HEK293 (cell line): ENCODE measurements around the gene ARID3B.

Experiments used
- ATF2 ChIP-seq: fragments of 450-650 bp; formaldehyde crosslinking; IDR thresholded peaks from 2 replicates; pipeline ENCODE4 v1.5.1; 2016; ENCODE audit warnings: missing biosample characterization, missing genetic modification characterization, low read depth
- GFI1B ChIP-seq: fragments of 450-650 bp; formaldehyde crosslinking; IDR thresholded peaks from 2 replicates; pipeline ENCODE4 v1.5.1; 2016; ENCODE audit warnings: missing biosample characterization, missing genetic modification characterization
- HOXA7 ChIP-seq: sonication (generic); formaldehyde crosslinking; IDR thresholded peaks from 2 replicates; pipeline ENCODE4 v1.8.1; 2022; ENCODE audit warnings: missing genetic modification reagents, borderline replicate concordance
- KLF1 ChIP-seq: fragments of 450-650 bp; formaldehyde crosslinking; IDR thresholded peaks from 2 replicates; pipeline ENCODE4 v1.5.1; 2016; ENCODE audit warnings: missing biosample characterization, missing genetic modification characterization
- PATZ1 ChIP-seq: fragments of 450-650 bp; formaldehyde crosslinking; IDR thresholded peaks from 2 replicates; pipeline ENCODE4 v1.5.1; 2016; ENCODE audit warnings: missing biosample characterization, missing genetic modification characterization
- REST ChIP-seq: fragments of 450-650 bp; formaldehyde crosslinking; IDR thresholded peaks from 2 replicates; pipeline ENCODE4 v1.5.1; 2016; ENCODE audit warnings: missing biosample characterization, missing genetic modification characterization
- SP3 ChIP-seq: fragments of 450-650 bp; formaldehyde crosslinking; IDR thresholded peaks from 2 replicates; pipeline ENCODE4 v1.5.1; 2016; ENCODE audit warnings: missing biosample characterization, missing genetic modification characterization
- ZBTB11 ChIP-seq: fragments of 450-650 bp; formaldehyde crosslinking; conservative IDR thresholded peaks from 2 replicates; pipeline ENCODE4 v1.5.1; 2016; ENCODE audit warnings: low read depth, missing biosample characterization, missing genetic modification characterization
- ZNF138 ChIP-seq: fragments of 450-650 bp; formaldehyde crosslinking; IDR thresholded peaks from 2 replicates; pipeline ENCODE4 v1.5.1; 2016; ENCODE audit warnings: missing biosample characterization, missing genetic modification characterization, borderline replicate concordance
- ZNF157 ChIP-seq: fragments of 450-650 bp; formaldehyde crosslinking; IDR thresholded peaks from 2 replicates; pipeline ENCODE4 v1.5.1; 2016; ENCODE audit warnings: missing biosample characterization, missing genetic modification characterization
- ZNF211 ChIP-seq: fragments of 450-650 bp; formaldehyde crosslinking; IDR thresholded peaks from 2 replicates; pipeline ENCODE4 v1.5.1; 2016; ENCODE audit warnings: low read depth, missing biosample characterization, missing genetic modification characterization
- ZNF24 ChIP-seq: fragments of 450-650 bp; formaldehyde crosslinking; IDR thresholded peaks from 2 replicates; pipeline ENCODE4 v1.5.1; 2016; ENCODE audit warnings: missing biosample characterization, missing genetic modification characterization
- ZNF280C ChIP-seq: fragments of 450-650 bp; formaldehyde crosslinking; IDR thresholded peaks from 2 replicates; pipeline ENCODE4 v1.5.1; 2016; ENCODE audit warnings: missing biosample characterization, missing genetic modification characterization
- ZNF354C ChIP-seq: fragments of 450-650 bp; formaldehyde crosslinking; IDR thresholded peaks from 2 replicates; pipeline ENCODE4 v1.5.1; 2016; ENCODE audit warnings: missing biosample characterization, missing genetic modification characterization, low read depth, borderline replicate concordance
- ZNF398 ChIP-seq: fragments of 450-650 bp; formaldehyde crosslinking; IDR thresholded peaks from 2 replicates; pipeline ENCODE4 v1.5.1; 2017; ENCODE audit warnings: missing biosample characterization, missing genetic modification characterization
- ZNF473 ChIP-seq: fragments of 450-650 bp; formaldehyde crosslinking; IDR thresholded peaks from 2 replicates; pipeline ENCODE4 v1.5.1; 2017; ENCODE audit warnings: missing biosample characterization, missing genetic modification characterization
- ZNF529 ChIP-seq: fragments of 450-650 bp; formaldehyde crosslinking; IDR thresholded peaks from 2 replicates; pipeline ENCODE4 v1.5.1; 2017; ENCODE audit warnings: missing genetic modification characterization, missing biosample characterization; ENCODE audit not compliant: insufficient replicate concordance
- ZNF558 ChIP-seq: fragments of 450-650 bp; formaldehyde crosslinking; IDR thresholded peaks from 2 replicates; pipeline ENCODE4 v1.5.1; 2016; ENCODE audit warnings: missing biosample characterization, missing genetic modification characterization
- ZNF580 ChIP-seq: fragments of 450-650 bp; formaldehyde crosslinking; IDR thresholded peaks from 2 replicates; pipeline ENCODE4 v1.5.1; 2016; ENCODE audit warnings: missing biosample characterization, missing genetic modification characterization
- ZNF596 ChIP-seq: fragments of 450-650 bp; IDR thresholded peaks from 2 replicates; pipeline ENCODE4 v1.5.0; 2018; ENCODE audit warnings: missing biosample characterization, mild to moderate bottlenecking, missing genetic modification characterization, moderate library complexity
- ZNF658 ChIP-seq: fragments of 450-650 bp; formaldehyde crosslinking; IDR thresholded peaks from 2 replicates; pipeline ENCODE4; 2016; ENCODE audit warnings: missing biosample characterization, missing genetic modification characterization
- ZNF664 ChIP-seq: fragments of 450-650 bp; formaldehyde crosslinking; IDR thresholded peaks from 2 replicates; pipeline ENCODE4 v1.5.1; 2016; ENCODE audit warnings: missing biosample characterization, missing genetic modification characterization
- ZSCAN30 ChIP-seq: fragments of 450-650 bp; IDR thresholded peaks from 2 replicates; pipeline ENCODE4 v1.5.1; 2018; ENCODE audit warnings: missing biosample characterization, mild to moderate bottlenecking, missing genetic modification characterization, moderate library complexity

ARID3B gene

GRCh38 chr15:74642734-74643664 lies 102.0 kb downstream of the ARID3B start (continued):
- TF ChIP-seq ZNF280C (tag by site-specific recombination) (no peak), PATZ1 (no peak), ZNF398 (tag by site-specific recombination) (0 out of 2 replicates have a peak, but pooled peaks have one; percentile 26), ZNF658 (tag by site-specific recombination) (no peak), KLF1 (tag by site-specific recombination) (no peak), ZNF138 (tag by site-specific recombination) (no peak), ZNF473 (tag by site-specific recombination) (no peak), ZBTB11 (tag by site-specific recombination) (no peak), ATF2 (no peak), ZNF664 (tag by site-specific recombination) (no peak), ZNF157 (tag by site-specific recombination) (no peak), ZNF211 (tag by site-specific recombination) (no peak), ZNF24 (no peak), HOXA7 (CRISPR knock-in tag) (no peak), ZNF354C (tag by site-specific recombination) (no peak), REST (tag by site-specific recombination) (no peak), ZNF580 (tag by site-specific recombination) (no peak), GFI1B (tag by site-specific recombination) (no peak), ZSCAN30 (tag by site-specific recombination) (peak; percentile 44; the same call in 1 of the 2 replicates), ZNF529 (tag by site-specific recombination) (no peak), ZNF558 (tag by site-specific recombination) (no peak), ZNF596 (no peak), SP3 (no peak)
